Measurements from ENCODE around the gene ACSS1. TPM values are rescaled to one million over a fixed set of nuclear protein-coding genes. Genes with fewer than 3 reads are reported as not detected.

Gene ACSS1
- total and polyA plus RNA-seq, 2 of the 8 experiments (the other 6 are each of a cell fraction or from before 2014, with no cell fraction given) = 2.6 to 3.4 TPM

DNA sequence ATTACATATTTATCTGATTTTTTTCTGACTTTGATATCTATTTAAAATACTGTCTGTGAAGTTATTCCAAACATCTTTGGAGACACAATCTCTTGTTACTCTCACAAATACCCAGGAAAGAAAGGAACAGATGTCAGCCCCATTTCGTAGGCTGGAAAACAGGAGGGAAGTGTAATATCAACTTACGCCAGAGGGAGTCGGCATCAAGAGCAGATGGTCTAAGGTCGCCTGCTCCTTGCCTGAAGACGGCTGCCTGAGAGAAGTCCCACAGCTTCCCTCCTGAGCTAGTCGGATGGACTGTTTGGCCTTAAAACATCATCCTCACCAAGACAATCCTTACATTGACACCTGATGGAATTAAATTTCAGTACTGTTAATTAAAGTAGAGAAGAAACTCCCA is 95.4 kb downstream of the ACSS1 start:
- Histone ChIP-seq H4K20me1 (replicated peaks in 1 of 2; ENCODE audit: control insufficient read depth in 1 of 2, insufficient read depth in 2 of 2, low read length in 2 of 2) (peaks cover 3 to 9% of the 10 kb centered on the region in 2 experiments), H3K18ac (ENCODE audit: extremely low read depth, low read length) (no peak overlapping the region), H3K23me2 (ENCODE audit: low read depth, low read length) (no peaks in the 10 kb centered on the region), H3K9me3 (ENCODE audit: insufficient read depth in 2 of 2, low read depth in 1 of 2, low read length in 1 of 2) (no peaks in the 10 kb centered on the region), H3K4me3 (ENCODE audit: extremely low read depth in 1 of 4, insufficient read depth in 2 of 4, low read depth in 3 of 4, low read length in 4 of 4) (no peak overlapping the region), H4K8ac (ENCODE audit: extremely low read depth, insufficient read depth, low read length) (no peak overlapping the region), H3K14ac (ENCODE audit: insufficient read length) (no peak overlapping the region), H3K56ac (replicated peaks; ENCODE audit: insufficient read length, low read depth, low read length) (no peak overlapping the region), H2BK12ac (ENCODE audit: low read depth, low read length) (no peak overlapping the region), H2AFZ (ENCODE audit: low read length) (no peak overlapping the region), H3K4ac (replicated peaks; ENCODE audit: insufficient read length, low read depth, low read length) (no peak overlapping the region), H2BK20ac (ENCODE audit: low read length) (no peak overlapping the region), H3K23ac (ENCODE audit: insufficient read length) (no peak overlapping the region), H2BK15ac (ENCODE audit: low read length) (no peak overlapping the region), H2AK5ac (ENCODE audit: low read depth, low read length) (no peak overlapping the region), H3K4me2 (ENCODE audit: insufficient read depth in 1 of 2, low read depth in 2 of 2, low read length in 2 of 2) (no peak overlapping the region), H3K9ac (replicated peaks in 1 of 4; ENCODE audit: extremely low read depth in 1 of 4, low read depth in 3 of 4, low read length in 3 of 4) (no peak overlapping the region), H2BK120ac (replicated peaks; ENCODE audit: low read depth, low read length) (no peak overlapping the region), H3K27ac (ENCODE audit: low read depth, low read length) (no peak overlapping the region), H4K91ac (replicated peaks; ENCODE audit: insufficient read length, low read length) (no peak overlapping the region), H4K5ac (ENCODE audit: insufficient read length, low read depth, low read length) (no peak overlapping the region), H2BK5ac (ENCODE audit: low read depth, low read length) (no peak overlapping the region), H3K79me1 (ENCODE audit: low read depth, low read length) (no peaks in the 10 kb centered on the region), H3K27me3 (replicated peaks in 1 of 4; ENCODE audit: control insufficient read depth in 3 of 4, extremely low read depth in 1 of 4, insufficient read depth in 3 of 4, low read length in 3 of 4) (no peaks in the 10 kb centered on the region), H3K79me2 (ENCODE audit: control insufficient read depth in 1 of 2, insufficient read depth in 2 of 2, low read length in 2 of 2) (no peaks in the 10 kb centered on the region), H3K4me1 (replicated peaks in 1 of 4; ENCODE audit: control insufficient read depth in 3 of 4, insufficient read depth in 4 of 4, low read length in 3 of 4) (no peaks in the 10 kb centered on the region), H3K36me3 (ENCODE audit: control insufficient read depth in 2 of 4, insufficient read depth in 4 of 4, low read length in 3 of 4) (peaks cover 0 to 20% (median 9%) of the 10 kb centered on the region in 4 experiments; a peak in 5 of 8 replicates)
- ChIA-PET CTCF (ENCODE audit: partially characterized antibody) (interaction anchor here (1.0 to 1.6 kb wide), 4 partner anchors 9 to 96 kb away, joined by 3 to 4 read pairs (median 3); no protein-coding TSS in a partner anchor), POLR2A (ENCODE audit: partially characterized antibody) (no interaction called here)
- DNase-seq (ENCODE audit: low read depth in 1 of 2, low spot score in 2 of 2) = no peak
- WGBS, 2 experiments (ENCODE audit: extremely low coverage in 1 of 2, insufficient coverage in 1 of 2, insufficient read length in 1 of 2, insufficient replicate concordance in 2 of 2, low coverage in 1 of 2, low lambda C conversion rate in 2 of 2, missing lambda C conversion rate in 1 of 2) = 93% methylated on average over 6 of the region's 6 CpGs; no CpG with 5 or more reads in 1 of the 2 experiments
- TF ChIP-seq, protein P1, sequence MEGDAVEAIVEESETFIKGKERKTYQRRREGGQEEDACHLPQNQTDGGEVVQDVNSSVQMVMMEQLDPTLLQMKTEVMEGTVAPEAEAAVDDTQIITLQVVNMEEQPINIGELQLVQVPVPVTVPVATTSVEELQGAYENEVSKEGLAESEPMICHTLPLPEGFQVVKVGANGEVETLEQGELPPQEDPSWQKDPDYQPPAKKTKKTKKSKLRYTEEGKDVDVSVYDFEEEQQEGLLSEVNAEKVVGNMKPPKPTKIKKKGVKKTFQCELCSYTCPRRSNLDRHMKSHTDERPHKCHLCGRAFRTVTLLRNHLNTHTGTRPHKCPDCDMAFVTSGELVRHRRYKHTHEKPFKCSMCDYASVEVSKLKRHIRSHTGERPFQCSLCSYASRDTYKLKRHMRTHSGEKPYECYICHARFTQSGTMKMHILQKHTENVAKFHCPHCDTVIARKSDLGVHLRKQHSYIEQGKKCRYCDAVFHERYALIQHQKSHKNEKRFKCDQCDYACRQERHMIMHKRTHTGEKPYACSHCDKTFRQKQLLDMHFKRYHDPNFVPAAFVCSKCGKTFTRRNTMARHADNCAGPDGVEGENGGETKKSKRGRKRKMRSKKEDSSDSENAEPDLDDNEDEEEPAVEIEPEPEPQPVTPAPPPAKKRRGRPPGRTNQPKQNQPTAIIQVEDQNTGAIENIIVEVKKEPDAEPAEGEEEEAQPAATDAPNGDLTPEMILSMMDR (IDR thresholded peaks at IDR 0.05; ENCODE audit: control extremely low read depth in 1 of 3, insufficient read depth in 1 of 3, low read depth in 1 of 3, low read length in 3 of 3) = peak in 1 of 3 experiments; percentile 15; a peak in 1 of 4 replicates
- no peak for TF ChIP-seq SUZ12 (IDR thresholded peaks at IDR 0.05; ENCODE audit: low read length)
- no peak for FAIRE-seq
